Activated CD4-positive, alpha-beta T cell treated with anti-CD3 and anti-CD28 coated beads for 24 hours (primary cell): ENCODE data around the gene ABCA13.
"Not testable (repeated sequence)": the region's sequence is repeated elsewhere in the genome, so short reads cannot be mapped to it uniquely, and the experiment has no call there.

ENCODE experiments used
- DNase-seq, 2 donors: peaks; one replicate each; pipeline ENCODE4 v3.0.0-alpha.2; 2020; ENCODE audit warnings: low read depth in 2 of 2

Gene ABCA13, protein sequence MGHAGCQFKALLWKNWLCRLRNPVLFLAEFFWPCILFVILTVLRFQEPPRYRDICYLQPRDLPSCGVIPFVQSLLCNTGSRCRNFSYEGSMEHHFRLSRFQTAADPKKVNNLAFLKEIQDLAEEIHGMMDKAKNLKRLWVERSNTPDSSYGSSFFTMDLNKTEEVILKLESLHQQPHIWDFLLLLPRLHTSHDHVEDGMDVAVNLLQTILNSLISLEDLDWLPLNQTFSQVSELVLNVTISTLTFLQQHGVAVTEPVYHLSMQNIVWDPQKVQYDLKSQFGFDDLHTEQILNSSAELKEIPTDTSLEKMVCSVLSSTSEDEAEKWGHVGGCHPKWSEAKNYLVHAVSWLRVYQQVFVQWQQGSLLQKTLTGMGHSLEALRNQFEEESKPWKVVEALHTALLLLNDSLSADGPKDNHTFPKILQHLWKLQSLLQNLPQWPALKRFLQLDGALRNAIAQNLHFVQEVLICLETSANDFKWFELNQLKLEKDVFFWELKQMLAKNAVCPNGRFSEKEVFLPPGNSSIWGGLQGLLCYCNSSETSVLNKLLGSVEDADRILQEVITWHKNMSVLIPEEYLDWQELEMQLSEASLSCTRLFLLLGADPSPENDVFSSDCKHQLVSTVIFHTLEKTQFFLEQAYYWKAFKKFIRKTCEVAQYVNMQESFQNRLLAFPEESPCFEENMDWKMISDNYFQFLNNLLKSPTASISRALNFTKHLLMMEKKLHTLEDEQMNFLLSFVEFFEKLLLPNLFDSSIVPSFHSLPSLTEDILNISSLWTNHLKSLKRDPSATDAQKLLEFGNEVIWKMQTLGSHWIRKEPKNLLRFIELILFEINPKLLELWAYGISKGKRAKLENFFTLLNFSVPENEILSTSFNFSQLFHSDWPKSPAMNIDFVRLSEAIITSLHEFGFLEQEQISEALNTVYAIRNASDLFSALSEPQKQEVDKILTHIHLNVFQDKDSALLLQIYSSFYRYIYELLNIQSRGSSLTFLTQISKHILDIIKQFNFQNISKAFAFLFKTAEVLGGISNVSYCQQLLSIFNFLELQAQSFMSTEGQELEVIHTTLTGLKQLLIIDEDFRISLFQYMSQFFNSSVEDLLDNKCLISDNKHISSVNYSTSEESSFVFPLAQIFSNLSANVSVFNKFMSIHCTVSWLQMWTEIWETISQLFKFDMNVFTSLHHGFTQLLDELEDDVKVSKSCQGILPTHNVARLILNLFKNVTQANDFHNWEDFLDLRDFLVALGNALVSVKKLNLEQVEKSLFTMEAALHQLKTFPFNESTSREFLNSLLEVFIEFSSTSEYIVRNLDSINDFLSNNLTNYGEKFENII (N-terminal part only)

DNA sequence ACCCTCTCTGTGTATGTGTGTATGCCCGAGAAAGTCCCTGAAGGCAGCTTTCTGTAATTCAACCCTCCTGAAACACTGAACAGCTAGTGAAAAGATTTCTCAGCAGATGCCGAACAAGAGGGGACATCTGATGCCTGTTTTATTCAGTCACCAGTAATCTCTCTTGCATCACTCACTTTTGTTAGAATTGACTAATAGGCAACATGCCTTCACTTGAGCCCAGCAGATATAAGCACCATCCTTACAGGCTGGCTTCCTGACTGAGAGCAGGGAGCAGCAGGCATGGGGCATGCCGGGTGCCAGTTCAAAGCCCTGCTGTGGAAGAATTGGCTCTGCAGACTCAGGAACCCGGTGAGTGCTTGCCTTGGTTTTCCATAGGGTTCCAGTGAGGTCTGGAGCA lies at the start of gene ABCA13:
ABCA13 (plus strand) TSS at position 257 of the 400 bp plus-strand sequence; CDS start at position 283, 26 bp downstream.
- no peak for DNase-seq

DNA sequence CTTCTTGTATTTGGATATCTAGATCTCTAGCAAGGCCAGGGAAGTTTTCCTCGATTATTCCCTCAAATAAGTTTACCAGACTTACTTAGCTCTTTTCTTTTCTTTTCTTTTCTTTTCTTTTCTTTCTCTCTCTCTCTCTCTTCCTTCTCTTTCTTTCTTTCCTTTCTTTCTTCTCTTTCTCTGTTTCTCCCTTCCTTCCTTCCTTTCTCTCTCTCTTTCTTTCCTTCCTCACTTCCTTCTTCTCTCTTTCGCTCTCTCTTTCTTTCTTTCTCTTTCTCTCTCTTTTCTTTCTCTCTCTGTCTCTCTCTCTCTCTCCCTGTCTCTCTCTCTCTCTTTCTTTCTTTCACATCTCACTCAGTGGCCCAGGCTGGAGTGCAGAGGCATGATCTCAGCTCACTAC lies 45.2 kb upstream of the ABCA13 start:
- DNase-seq, result no peak

DNA sequence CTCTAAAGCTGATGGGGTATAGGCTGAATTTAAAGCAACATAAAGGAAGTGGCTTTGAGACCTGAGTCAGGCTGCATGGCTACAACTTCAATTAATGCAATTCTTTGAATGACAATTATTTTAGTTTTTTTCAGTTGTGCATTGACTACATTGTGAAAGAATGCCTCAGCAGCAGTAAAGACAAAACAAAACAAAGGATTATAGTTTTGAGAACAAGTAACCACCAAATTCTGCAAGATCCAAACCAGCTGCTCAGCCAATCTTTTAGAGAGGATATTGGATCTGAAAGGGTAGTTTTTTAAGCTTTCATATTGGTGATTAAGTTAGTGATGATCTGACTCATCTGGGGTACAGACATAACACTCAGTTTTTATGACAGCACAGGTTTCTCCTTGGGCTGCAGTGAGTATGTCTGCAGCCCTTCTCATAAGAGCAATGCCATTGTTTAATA lies 40.6 kb upstream of the ABCA13 start:
- DNase-seq, result no peak

DNA sequence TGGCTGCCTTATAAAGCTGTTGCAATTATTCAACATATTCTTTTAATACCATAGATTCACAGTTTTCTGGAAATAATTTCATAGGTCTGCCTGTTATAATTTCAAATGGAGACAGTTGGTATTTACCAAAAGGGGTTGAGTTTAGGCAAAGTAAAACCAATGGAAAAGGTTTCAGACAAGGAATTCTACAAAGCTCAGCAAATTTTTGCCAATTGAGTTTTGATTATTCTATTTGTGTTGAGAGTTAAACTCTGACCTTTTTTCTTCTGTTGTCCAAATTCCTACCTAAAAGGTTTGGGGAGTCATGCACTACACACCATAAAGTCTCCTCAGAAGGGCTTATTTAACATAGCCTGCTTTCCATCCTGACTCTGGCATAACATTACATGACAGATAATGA lies 38.5 kb upstream of the ABCA13 start:
- DNase-seq, result no peak

DNA sequence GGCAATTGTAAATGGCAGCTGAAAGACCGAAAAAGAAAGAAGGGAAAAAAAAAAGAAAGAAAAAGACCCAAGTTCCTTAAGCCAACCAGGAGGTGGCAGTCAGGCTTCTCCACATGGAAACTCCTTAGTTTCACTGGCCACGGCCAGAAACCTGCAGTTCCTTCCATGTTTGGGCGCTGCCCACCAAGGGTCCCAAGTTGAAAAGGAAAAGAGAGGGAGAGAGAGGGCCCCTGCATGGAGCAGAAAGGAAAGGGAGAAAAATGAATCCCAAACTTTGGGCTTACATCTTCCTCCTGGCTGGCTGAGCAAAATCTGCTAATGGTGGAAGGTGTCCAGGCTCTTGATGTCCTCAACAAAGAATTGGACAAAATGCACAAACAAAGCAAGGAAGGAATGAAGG lies 31.8 kb upstream of the ABCA13 start:
- no peak for DNase-seq

DNA sequence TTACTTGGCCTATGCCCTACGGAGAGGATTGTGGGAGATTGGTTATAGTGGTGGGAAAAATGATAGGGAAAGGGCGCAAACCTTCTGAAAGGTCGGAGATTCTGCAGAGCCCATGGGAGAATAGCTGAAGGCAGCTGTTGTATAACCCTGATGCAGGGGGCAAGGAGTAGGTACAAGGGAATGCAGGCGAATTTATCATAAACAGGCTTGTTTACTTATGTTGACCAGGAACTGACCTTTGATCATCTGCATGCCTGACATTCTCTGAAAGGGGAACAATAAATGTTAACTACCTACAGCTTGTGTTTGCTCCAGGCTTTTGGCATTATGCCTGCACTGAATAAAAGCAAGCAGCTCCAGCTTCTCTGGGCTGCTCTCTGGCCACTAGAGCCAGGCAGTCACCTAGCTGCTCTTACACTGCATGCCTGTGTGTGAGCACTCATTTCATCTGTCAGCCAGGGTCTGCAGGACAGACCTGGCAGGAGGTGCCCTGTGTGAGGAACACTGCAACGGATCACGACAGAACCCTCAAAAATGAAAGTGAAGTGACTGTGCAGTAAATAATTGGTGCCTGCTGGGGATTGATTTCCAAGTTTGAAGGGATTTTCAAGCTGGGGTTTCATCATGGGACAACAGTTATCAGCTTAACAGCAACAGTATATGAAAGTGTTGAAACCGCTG lies 31.1 kb upstream of the ABCA13 start:
- no peak for DNase-seq

DNA sequence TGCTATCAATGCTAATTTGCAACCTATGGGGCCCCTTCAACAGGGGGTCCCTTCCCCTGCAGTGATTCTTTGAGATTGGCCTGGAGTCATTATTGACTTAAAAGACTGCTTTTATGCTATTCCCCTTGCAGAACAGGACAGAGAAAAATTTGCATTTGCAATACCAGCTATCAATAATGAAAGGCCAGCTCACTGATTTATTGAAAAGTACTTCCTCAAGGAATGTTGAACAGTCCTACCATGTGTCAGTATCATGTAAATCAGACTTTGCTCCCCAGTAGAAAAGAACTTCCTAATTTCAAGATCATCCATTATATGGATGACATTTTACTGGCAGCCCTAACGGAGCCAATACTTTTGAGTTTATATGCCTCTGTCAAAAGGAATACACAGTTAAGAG lies 29.7 kb upstream of the ABCA13 start:
- DNase-seq, result no peak

DNA sequence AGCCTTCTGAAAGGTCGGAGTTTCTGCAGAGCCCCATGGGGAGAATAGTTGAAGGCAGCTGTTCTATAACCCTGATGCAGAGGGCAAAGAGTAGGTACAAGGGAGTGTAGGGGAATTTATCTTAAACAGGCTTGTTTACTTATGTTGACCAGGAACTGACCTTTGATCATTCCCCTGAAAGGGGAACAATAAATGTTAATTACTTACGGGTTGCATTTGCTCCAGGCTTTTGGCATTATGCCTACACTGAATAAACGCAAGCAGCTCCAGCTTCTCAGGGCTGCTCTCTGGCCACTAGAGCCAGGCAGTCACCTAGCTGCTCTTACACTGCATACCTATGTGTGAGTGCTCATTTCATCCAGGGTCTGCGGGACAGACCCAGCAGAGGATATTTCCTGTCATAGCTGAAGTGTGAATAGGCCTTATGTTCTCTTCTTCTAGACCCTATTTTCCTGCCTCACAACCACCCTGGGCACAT lies 26.9 kb upstream of the ABCA13 start:
- DNase-seq, result no peak

DNA sequence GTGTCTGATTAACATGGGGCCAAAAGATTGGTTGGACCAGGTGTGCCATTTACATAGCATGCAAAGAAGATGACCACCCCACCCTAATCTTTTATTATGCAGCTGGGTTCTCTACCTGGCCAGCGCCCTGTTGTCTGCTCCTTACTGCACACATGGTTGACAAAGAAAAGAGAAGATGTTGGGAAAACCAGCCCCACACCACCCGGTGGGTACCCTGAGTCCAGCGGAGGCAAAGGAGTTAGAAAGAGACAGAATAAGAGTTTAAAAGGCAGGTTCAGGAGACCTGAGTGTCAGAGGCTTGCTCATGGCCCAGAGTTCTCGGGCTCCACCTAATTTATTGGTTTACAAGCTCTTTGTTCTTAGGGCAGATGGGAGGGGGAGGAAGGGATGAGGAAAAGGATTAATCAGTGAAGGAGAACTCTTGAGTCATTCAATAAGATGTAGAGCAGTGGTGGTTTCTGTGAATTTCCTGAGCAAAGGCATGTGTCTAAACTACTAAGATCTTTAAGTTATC lies 24.1 kb upstream of the ABCA13 start:
- DNase-seq, result no peak

DNA sequence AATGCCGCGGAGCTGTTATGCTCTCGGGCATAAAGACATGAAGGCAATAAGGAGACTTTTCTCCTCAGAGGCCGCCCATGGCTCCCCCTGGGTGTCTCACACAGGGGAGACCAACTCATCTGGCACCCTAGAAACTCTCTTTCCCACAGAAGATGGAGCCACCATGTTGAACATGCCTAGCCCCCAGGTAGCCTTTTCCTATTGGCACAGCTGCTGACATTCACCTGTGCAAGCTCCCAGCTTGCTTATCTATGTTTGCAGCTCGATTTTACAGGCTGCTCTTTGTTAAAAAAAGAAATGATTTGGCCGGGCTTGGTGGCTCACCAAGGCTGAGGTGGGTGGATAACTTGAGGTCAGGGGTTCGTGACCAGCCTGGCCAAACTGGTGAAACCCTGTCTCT lies 23.6 kb upstream of the ABCA13 start:
- not testable (repeated sequence) for DNase-seq

DNA sequence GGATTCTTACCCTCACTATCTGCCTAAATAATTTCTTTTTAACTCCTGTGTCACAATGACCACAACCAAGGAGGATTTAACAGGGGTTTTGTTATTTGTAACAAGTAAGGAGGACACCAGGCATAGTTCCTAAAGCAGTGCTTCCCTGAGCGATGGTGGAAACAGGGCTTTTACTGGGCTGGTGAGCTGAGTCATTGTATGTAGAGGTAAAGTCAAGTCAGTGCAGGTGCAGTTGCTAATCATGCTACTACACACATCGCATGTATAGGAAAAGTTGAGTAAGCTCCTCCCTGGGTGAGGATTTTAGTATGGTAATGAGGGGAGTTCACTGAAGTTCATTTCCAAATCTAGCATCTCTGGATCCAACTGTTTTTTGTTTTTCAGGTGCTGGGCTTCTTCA lies 22.9 kb upstream of the ABCA13 start:
- DNase-seq, result no peak

DNA sequence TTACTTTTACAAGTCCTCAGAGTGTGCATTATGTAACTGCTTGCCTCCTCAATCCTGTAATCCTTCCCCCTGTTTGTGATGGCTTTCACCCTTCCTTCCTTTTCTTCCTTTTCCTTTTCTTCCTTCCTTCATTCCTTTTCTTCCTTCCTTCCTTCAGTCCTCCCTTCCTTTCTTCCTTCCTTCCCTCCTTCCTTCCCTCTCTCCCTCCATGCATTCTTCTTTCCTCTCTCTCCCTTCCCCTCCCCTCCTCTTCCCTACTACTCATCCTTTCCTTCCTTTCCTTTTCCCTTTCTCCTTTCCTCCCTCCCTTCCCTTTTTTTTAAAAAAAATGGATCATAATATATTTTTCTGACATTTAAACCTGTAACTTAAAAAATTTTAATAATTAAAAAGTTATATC lies 22.2 kb upstream of the ABCA13 start:
- no peak for DNase-seq

DNA sequence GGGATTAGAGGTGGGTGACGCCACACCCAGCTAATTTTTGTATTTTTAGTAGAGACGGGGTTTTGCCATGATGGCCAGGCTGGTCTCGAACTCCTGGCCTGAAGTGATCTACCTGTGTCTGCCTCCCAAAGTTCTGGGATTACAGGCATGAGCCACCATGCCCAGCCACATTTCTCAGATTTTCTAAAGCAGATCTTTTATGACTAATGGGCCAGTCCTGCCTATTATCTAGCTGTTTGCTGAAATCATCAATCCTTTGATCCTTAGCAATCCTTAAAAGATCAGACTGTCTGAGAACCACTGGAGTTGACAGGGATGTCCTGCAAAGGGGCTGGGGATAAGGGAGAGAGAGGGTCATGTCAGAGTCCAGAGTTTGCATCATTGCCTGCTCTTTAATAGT lies 21.2 kb upstream of the ABCA13 start:
- DNase-seq, result no peak

DNA sequence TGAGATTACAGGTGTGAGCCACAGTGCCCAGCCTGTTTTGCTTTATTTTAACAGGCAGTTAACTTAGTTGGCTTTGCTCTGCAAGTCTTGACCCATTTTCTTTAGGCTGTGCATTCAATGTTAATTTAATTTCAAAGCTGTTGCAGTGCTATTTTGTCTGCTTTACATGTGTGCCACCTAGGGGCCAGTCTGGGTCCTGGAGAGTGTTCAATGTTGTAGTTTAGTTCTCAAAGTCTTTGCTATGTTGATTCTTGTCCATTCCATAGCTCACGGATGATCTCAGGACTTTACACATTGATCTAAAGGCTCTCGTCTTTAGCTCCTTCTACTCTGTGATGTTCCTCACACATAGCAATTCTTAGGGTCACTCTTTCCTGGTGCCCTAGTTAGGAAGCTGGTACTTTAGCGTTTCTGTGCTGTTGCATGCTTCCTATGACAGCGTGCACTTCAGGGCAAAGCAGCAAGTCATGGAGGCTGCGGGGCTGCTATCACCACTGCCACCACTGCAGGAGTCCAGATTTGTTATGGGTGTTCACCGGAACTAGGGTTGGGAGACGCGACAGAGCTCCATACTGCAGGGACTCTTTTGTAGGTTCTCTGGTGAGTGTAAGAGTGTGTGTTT lies 16.4 kb upstream of the ABCA13 start:
- DNase-seq, result peak in 1 of 2 donors; percentile 8

DNA sequence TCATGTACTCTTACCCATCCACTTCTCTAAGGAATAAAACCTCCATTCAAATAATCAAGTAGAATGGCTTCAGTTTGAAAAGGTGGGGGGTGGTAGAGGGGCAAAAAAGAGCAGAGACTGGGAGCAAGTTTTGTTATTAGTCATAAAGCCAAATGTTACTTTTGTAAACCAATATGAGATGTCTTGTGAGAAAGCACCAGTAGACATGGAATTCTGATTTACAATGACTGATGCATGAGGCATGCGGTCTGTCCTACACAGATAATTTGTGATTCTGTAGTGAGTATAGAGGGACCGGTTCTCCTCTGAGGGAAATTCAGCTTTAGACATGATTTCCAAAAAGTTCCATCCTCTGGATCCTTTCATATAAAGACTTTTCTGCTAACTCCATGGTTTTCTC lies 12.9 kb upstream of the ABCA13 start:
- DNase-seq, result no peak

DNA sequence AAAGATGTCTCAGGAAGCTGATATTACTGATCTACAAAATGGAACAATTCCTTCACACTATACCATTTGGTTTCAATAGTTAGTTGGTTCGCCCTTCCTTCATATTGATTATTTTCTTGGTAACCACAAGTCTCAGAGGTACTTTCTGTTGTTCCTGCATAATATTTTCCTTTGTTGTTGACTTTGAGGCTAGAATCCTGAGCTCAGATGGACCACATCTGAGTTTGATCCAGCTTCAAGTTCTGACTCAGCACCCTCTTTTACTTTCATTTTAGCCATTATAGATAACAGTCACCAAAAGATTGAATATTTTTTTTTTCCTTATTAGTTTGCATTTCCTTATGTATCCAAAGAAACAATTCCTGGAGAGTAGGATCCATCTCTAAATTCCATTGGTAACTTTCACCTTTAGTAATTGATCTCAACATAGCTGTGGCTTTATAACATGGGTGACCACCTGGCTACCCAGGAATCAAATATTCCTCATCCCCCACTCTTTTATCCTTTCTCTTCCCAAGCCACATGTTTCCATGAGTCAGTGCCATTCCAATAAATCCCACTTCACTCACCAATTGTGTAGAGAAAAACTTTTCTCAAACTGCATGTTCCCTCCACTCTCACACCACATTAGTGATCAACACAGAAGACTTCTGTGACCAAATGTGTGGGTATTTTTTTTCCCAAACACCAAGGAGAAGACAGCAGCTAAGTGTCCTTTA lies 9.7 kb upstream of the ABCA13 start:
- no peak for DNase-seq

DNA sequence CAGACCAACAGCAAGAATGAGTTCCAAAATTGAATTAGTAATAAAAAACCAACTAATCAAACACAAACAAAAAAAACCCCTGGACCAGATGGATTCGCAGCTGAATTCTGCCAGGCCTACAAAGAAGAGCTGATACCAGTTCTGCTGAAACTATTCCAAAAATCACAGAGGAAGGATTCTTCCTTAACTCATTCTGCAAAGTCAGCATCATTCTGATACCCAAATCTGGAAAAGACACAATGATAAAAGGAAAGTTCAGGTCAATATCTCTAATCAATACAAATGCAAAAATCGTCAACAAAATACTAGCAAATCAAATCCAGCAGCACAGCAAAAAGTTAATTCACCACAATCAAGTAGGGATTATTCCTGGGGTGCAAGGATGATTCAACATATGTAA lies 6.1 kb upstream of the ABCA13 start:
- DNase-seq, result no peak

DNA sequence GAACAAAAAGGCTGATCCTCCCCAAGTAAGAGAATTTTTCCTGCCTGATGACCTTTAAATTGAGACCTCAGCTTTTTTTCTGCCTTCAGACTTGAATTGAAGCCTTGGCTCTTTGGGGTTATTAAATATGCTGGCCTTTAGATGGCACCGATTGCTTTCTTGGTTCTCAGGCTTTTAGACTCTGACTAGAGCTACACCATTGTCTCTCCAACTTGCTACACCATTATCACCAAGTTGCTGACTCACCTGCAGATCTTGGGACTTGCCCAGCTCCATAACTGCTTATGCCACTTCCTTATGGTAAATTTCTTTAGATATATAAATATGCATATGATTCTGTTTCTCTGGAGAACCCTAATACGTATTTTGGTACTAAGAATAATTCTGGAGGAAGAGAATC lies 3.1 kb upstream of the ABCA13 start:
- no peak for DNase-seq

DNA sequence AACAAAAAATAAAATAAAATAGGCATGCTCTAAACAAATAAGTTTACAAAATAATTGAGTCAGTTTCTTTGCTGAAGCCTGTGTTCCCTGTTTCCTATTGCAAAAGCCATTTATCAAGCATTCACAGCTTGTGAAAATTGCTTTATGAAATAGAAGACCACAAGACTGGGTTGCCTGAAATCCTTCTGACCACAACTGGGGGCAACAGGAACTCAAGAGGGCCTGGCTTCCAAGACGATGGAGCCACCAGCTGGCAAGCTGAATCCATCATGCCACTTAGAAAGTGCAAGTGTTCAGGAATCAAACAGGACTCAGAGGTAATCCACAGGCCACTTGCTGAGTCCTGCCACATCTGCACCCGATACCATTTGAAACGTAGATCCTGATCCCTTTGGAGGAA lies 752 bp upstream of the ABCA13 start:
- no peak for DNase-seq

DNA sequence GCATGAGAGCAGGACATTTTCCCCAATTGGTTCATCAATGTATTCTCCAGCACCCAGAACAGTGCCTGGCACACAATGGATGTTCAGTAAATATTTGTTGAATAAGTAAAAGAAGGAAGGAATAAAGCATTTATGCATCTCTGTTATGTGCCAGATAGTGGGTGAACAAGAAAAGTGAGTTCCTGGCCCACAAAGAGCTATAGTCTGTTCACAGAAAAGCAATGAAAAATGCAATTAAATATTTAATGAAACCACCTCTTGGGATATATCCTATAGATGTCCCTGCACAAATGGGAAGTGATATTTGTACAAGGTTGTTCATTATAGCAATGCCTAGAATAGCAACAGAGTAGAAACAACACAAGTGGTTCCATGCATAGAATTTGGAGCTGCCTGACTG lies 2.1 kb downstream of the ABCA13 start:
- DNase-seq, result no peak
